Hepatocyte (in vitro differentiated cells): ENCODE data around the gene UBQLN4. TPM values are rescaled to one million over a fixed set of nuclear protein-coding genes. Genes with fewer than 3 reads are reported as not detected.

Source experiments
- DNase-seq: peaks from one replicate; pipeline ENCODE4 v3.0.0-alpha.2; 2016; ENCODE audit warnings: low spot score
- H2AFZ ChIP-seq: fragments of 200-600 bp; sonication (generic); 2 replicates; pipeline ENCODE4 v1.6.0; 2016; ENCODE audit warnings: antibody characterized with exemption, mild to moderate bottlenecking
- H3K27ac ChIP-seq: fragments of 200-600 bp; sonication (generic); 2 replicates; pipeline ENCODE4 v1.5.1; 2016; ENCODE audit warnings: mild to moderate bottlenecking
- H3K27me3 ChIP-seq: fragments of 200-600 bp; sonication (generic); 2 replicates; pipeline ENCODE4 v1.6.1; 2016
- H3K36me3 ChIP-seq: fragments of 200-600 bp; sonication (generic); replicated peaks from 2 replicates; pipeline ENCODE4 v1.5.1; 2016; ENCODE audit warnings: low read depth; ENCODE audit not compliant: insufficient read depth
- H3K4me1 ChIP-seq: fragments of 200-600 bp; sonication (generic); 2 replicates; pipeline ENCODE4 v1.5.1; 2016; ENCODE audit warnings: mild to moderate bottlenecking, moderate library complexity; ENCODE audit not compliant: insufficient read depth
- H3K4me2 ChIP-seq: fragments of 200-600 bp; sonication (generic); 2 replicates; pipeline ENCODE4 v1.6.0; 2016
- H3K4me3 ChIP-seq: fragments of 200-600 bp; sonication (generic); 2 replicates; pipeline ENCODE4 v1.5.1; 2016; ENCODE audit warnings: mild to moderate bottlenecking
- H3K79me2 ChIP-seq: fragments of 200-600 bp; sonication (generic); 2 replicates; pipeline ENCODE4 v1.6.0; 2017; ENCODE audit warnings: mild to moderate bottlenecking
- H3K9me2 ChIP-seq: fragments of 200-600 bp; sonication (generic); replicated peaks from 2 replicates; pipeline ENCODE4 v1.6.0; 2017; ENCODE audit warnings: mild to moderate bottlenecking; ENCODE audit not compliant: insufficient read depth
- H3K9me3 ChIP-seq: fragments of 200-600 bp; sonication (generic); 2 replicates; pipeline ENCODE4 v1.5.1; 2016; ENCODE audit warnings: low read depth, mild to moderate bottlenecking
- H4K20me1 ChIP-seq: fragments of 200-600 bp; sonication (generic); 2 replicates; pipeline ENCODE4 v1.6.0; 2016; ENCODE audit warnings: mild to moderate bottlenecking; ENCODE audit not compliant: insufficient read depth, poor library complexity, severe bottlenecking
- CTCF ChIP-seq: fragments of 200-600 bp; sonication (generic); IDR thresholded peaks from 2 replicates; pipeline ENCODE4 v1.5.1; 2016; ENCODE audit warnings: antibody characterized with exemption, mild to moderate bottlenecking; ENCODE audit not compliant: poor library complexity
- EZH2 ChIP-seq: fragments of 200-600 bp; sonication (generic); IDR thresholded peaks from 2 replicates; pipeline ENCODE4 v1.6.1; 2016; ENCODE audit warnings: antibody characterized with exemption, mild to moderate bottlenecking, borderline replicate concordance
- EZH2phosphoT487 ChIP-seq: fragments of 200-600 bp; sonication (generic); IDR thresholded peaks from one replicate; pipeline ENCODE4 v1.6.1; 2018; ENCODE audit warnings: antibody characterized with exemption, mild to moderate bottlenecking, low read depth, moderate library complexity; ENCODE audit not compliant: unreplicated experiment, severe bottlenecking
- WGBS: methylation state at CpG from one replicate; pipeline ENCODE4 v1.1.6; 2016; ENCODE audit warnings: low lambda C conversion rate; ENCODE audit errors: missing lambda C conversion rate; 5-methylcytosine and 5-hydroxymethylcytosine counted together
- polyA plus RNA-seq: library from polyadenylated mRNA; unstranded; fragments of >200 nt; fragmentation: Nextera tagmentation; extraction: Ambion mirVana; gene quantifications from 2 replicates; pipeline ENCODE4 v1.2.1, GENCODE V29; 2016
- total RNA-seq: library from RNA; depleted of rRNA; stranded (reverse); fragments of >200 nt; gene quantifications from 2 replicates; pipeline ENCODE4 v1.2.3, GENCODE V29; 2014

UBQLN4 gene
- total and polyA plus RNA-seq, 2 experiments from 2014 or later, result 29.5 to 35.3 TPM

- Histone ChIP-seq H3K27ac (no peak overlapping the region), H3K36me3 (no peaks in the 10 kb centered on the region), H3K4me2 (no peak overlapping the region), H3K9me3 (no peaks in the 10 kb centered on the region), H4K20me1 (no peaks in the 10 kb centered on the region), H3K4me3 (no peak overlapping the region), H3K4me1 (no peaks in the 10 kb centered on the region), H3K27me3 (no peaks in the 10 kb centered on the region), H2AFZ (no peak overlapping the region), H3K79me2 (no peaks in the 10 kb centered on the region), H3K9me2 (no peaks in the 10 kb centered on the region)
- 96% methylated on average over 6 of the region's 6 CpGs for WGBS
- no peak for TF ChIP-seq EZH2
- TF ChIP-seq CTCF, result no peak
- TF ChIP-seq EZH2phosphoT487, result no peak
- no peak for DNase-seq
Observed at GRCh38 chr1:155990005-155990739, 63.4 kb downstream of the UBQLN4 start.

- no peaks in the 10 kb centered on the region for H3K9me2 ChIP-seq
- WGBS, result 57% methylated on average over 9 of the region's 9 CpGs
- peaks cover 1% of the 10 kb centered on the region for H3K4me1 ChIP-seq
- DNase-seq, result peak; percentile 75
- H3K9me3 ChIP-seq, result no peaks in the 10 kb centered on the region
- TF ChIP-seq EZH2 (no peak), CTCF (peak; percentile 93), EZH2phosphoT487 (no peak)
- H3K36me3 ChIP-seq, result no peaks in the 10 kb centered on the region
- no peaks in the 10 kb centered on the region for H4K20me1 ChIP-seq
- peak overlapping the region; percentile 67 for H2AFZ ChIP-seq
- no peaks in the 10 kb centered on the region for H3K79me2 ChIP-seq
- H3K27ac ChIP-seq, result no peak overlapping the region
- H3K4me2 ChIP-seq, result peak overlapping the region; percentile 68
- no peak overlapping the region for H3K4me3 ChIP-seq
- H3K27me3 ChIP-seq, result no peaks in the 10 kb centered on the region
Observed at GRCh38 chr1:155989242-155990004, 64.2 kb downstream of the UBQLN4 start.

Other genes starting within 250 kb of the UBQLN4 start
- gene GON4L, start 196.6 kb downstream of the UBQLN4 start, total RNA-seq, result 17.2 and 20.8 TPM in 2 replicates
- 33.3 and 40.8 TPM in 2 replicates for gene GON4L, start 196.6 kb downstream of the UBQLN4 start, polyA plus RNA-seq
- 1.3 and 2.0 TPM in 2 replicates for gene SYT11, start 194.2 kb downstream of the UBQLN4 start, total RNA-seq
- 0.39 and 0.71 TPM in 2 replicates for gene SYT11, start 194.2 kb downstream of the UBQLN4 start, polyA plus RNA-seq
- gene RIT1, start 142.4 kb downstream of the UBQLN4 start, total RNA-seq, result 23.8 and 33.5 TPM in 2 replicates
- gene RIT1, start 142.4 kb downstream of the UBQLN4 start, polyA plus RNA-seq, result 17.6 and 21.9 TPM in 2 replicates
- gene KHDC4, start 119.4 kb downstream of the UBQLN4 start, total RNA-seq, result 33.2 and 40.3 TPM in 2 replicates
- 15.7 and 28.0 TPM in 2 replicates for gene KHDC4, start 119.4 kb downstream of the UBQLN4 start, polyA plus RNA-seq
- gene RXFP4, start 112.2 kb downstream of the UBQLN4 start, total RNA-seq, result 0.83 TPM in 1 of 2 replicates, not detected in the other
- not detected in 2 replicates for gene RXFP4, start 112.2 kb downstream of the UBQLN4 start, polyA plus RNA-seq
- 36.5 and 46.9 TPM in 2 replicates for gene ARHGEF2, start 75.3 kb downstream of the UBQLN4 start, total RNA-seq
- gene ARHGEF2, start 75.3 kb downstream of the UBQLN4 start, polyA plus RNA-seq, result 27.1 and 30.1 TPM in 2 replicates
- 393 and 416 TPM in 2 replicates for gene SSR2, start 32.8 kb downstream of the UBQLN4 start, total RNA-seq
- gene SSR2, start 32.8 kb downstream of the UBQLN4 start, polyA plus RNA-seq, result 326 and 360 TPM in 2 replicates
- gene LAMTOR2, start 984 bp upstream of the UBQLN4 start, total RNA-seq, result 48.5 and 73.1 TPM in 2 replicates
- gene LAMTOR2, start 984 bp upstream of the UBQLN4 start, polyA plus RNA-seq, result 142 and 165 TPM in 2 replicates
- gene RAB25, start 7.4 kb upstream of the UBQLN4 start, total RNA-seq, result 71.1 and 77.9 TPM in 2 replicates
- 91.6 and 106 TPM in 2 replicates for gene RAB25, start 7.4 kb upstream of the UBQLN4 start, polyA plus RNA-seq
- 11.0 and 12.0 TPM in 2 replicates for gene MEX3A, start 28.7 kb upstream of the UBQLN4 start, total RNA-seq
- 9.3 and 10.8 TPM in 2 replicates for gene MEX3A, start 28.7 kb upstream of the UBQLN4 start, polyA plus RNA-seq
- 161 and 208 TPM in 2 replicates for gene LMNA, start 60.9 kb upstream of the UBQLN4 start, total RNA-seq
- gene LMNA, start 60.9 kb upstream of the UBQLN4 start, polyA plus RNA-seq, result 345 and 402 TPM in 2 replicates
- 1.4 and 2.1 TPM in 2 replicates for gene SEMA4A, start 99.8 kb upstream of the UBQLN4 start, total RNA-seq
- gene SEMA4A, start 99.8 kb upstream of the UBQLN4 start, polyA plus RNA-seq, result 1.3 and 2.6 TPM in 2 replicates
- gene SLC25A44, start 140.3 kb upstream of the UBQLN4 start, total RNA-seq, result 16.9 TPM in 2 replicates
- 18.1 and 19.3 TPM in 2 replicates for gene SLC25A44, start 140.3 kb upstream of the UBQLN4 start, polyA plus RNA-seq
- 60.7 and 81.4 TPM in 2 replicates for gene PMF1, start 159.2 kb upstream of the UBQLN4 start, total RNA-seq
- gene PMF1, start 159.2 kb upstream of the UBQLN4 start, polyA plus RNA-seq, result 77.1 and 96.9 TPM in 2 replicates
- gene BGLAP, start 188.4 kb upstream of the UBQLN4 start, total RNA-seq, result 0.17 and 0.60 TPM in 2 replicates
- 0.64 and 3.3 TPM in 2 replicates for gene BGLAP, start 188.4 kb upstream of the UBQLN4 start, polyA plus RNA-seq
- gene PAQR6, start 194.3 kb upstream of the UBQLN4 start, total RNA-seq, result 3.3 and 4.5 TPM in 2 replicates
- gene PAQR6, start 194.3 kb upstream of the UBQLN4 start, polyA plus RNA-seq, result 12.0 and 14.8 TPM in 2 replicates
- gene SMG5, start 229.0 kb upstream of the UBQLN4 start, total RNA-seq, result 64.3 and 65.9 TPM in 2 replicates
- gene SMG5, start 229.0 kb upstream of the UBQLN4 start, polyA plus RNA-seq, result 54.9 and 63.8 TPM in 2 replicates
- gene TMEM79, start 230.5 kb upstream of the UBQLN4 start, total RNA-seq, result 3.3 and 3.4 TPM in 2 replicates
- 8.5 and 15.7 TPM in 2 replicates for gene TMEM79, start 230.5 kb upstream of the UBQLN4 start, polyA plus RNA-seq
- 158 and 186 TPM in 2 replicates for gene GLMP, start 241.9 kb upstream of the UBQLN4 start, total RNA-seq
- 169 and 206 TPM in 2 replicates for gene GLMP, start 241.9 kb upstream of the UBQLN4 start, polyA plus RNA-seq
- not detected in 2 replicates for gene VHLL, start 245.5 kb upstream of the UBQLN4 start, total RNA-seq
- gene VHLL, start 245.5 kb upstream of the UBQLN4 start, polyA plus RNA-seq, result not detected in 2 replicates